Panc1 (cell line): Measurements from ENCODE around the gene ADAM12.

Experiments
- SIN3A ChIP-seq: IDR thresholded peaks from 2 replicates; pipeline ENCODE4 v1.6.1; 2012; ENCODE audit warnings: low read depth, mild to moderate bottlenecking, low read length, moderate library complexity, borderline replicate concordance; ENCODE audit not compliant: insufficient read depth
- TF ChIP-seq, protein P1 (sequence below): fragments of 450-650 bp; IDR thresholded peaks from 2 replicates; pipeline ENCODE4 v1.5.1; 2017; ENCODE audit warnings: mild to moderate bottlenecking

DNA sequence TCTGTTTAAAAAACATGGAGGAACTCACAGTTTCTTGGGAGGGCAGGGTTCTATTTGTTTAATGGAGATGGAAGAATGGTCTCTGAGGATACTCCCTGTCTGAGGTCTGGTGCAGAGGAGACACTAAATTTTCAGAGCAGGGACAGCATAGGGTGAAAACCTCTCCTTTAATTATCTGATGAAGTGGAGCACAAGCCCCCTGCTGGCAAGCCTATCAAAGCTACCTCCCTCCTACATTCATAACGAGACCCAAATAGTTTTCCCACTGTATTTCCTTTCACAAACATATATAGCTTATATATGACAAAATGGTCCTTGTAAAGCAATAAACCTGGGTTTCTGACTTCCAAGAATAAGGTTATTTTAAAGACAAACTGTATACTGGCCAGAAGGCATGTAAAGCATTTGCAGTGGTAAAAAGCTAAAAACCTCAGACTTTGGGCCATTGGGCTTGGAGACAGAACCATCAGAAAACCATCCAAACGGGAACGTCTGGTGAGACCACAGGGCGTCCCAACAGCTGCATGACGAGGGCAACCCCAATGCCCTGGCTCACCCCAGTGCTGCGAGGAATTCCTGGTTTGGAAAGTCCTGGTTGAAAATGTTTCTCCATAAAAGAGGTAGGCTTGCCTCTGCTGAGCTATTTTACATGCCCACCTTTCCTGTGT is 290.6 kb downstream of the ADAM12 start:
- TF ChIP-seq, protein P1, sequence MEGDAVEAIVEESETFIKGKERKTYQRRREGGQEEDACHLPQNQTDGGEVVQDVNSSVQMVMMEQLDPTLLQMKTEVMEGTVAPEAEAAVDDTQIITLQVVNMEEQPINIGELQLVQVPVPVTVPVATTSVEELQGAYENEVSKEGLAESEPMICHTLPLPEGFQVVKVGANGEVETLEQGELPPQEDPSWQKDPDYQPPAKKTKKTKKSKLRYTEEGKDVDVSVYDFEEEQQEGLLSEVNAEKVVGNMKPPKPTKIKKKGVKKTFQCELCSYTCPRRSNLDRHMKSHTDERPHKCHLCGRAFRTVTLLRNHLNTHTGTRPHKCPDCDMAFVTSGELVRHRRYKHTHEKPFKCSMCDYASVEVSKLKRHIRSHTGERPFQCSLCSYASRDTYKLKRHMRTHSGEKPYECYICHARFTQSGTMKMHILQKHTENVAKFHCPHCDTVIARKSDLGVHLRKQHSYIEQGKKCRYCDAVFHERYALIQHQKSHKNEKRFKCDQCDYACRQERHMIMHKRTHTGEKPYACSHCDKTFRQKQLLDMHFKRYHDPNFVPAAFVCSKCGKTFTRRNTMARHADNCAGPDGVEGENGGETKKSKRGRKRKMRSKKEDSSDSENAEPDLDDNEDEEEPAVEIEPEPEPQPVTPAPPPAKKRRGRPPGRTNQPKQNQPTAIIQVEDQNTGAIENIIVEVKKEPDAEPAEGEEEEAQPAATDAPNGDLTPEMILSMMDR, result peak; percentile 43
- no peak for TF ChIP-seq SIN3A
